Colonic mucosa (tissue), 4 donors: ENCODE data around the gene CRISP2. TPM values are rescaled to one million over a fixed set of nuclear protein-coding genes. Genes with fewer than 3 reads are reported as not detected.
"Not testable (repeated sequence)": the region's sequence is repeated elsewhere in the genome, so short reads cannot be mapped to it uniquely, and the experiment has no call there.

ENCODE experiments used
- DNase-seq: peaks from one replicate; pipeline ENCODE4 v3.0.0-alpha.2; 2020
- H3K27ac ChIP-seq: fragments of 200-600 bp; one replicate; pipeline ENCODE4 v1.8.0; 2021
- H3K27me3 ChIP-seq: fragments of 200-600 bp; one replicate; pipeline ENCODE4 v1.8.0; 2021
- H3K36me3 ChIP-seq: fragments of 200-600 bp; one replicate; pipeline ENCODE4 v1.8.0; 2021
- H3K4me1 ChIP-seq: fragments of 200-600 bp; one replicate; pipeline ENCODE4 v1.8.0; 2021; ENCODE audit warnings: mild to moderate bottlenecking
- H3K4me3 ChIP-seq: fragments of 200-600 bp; one replicate; pipeline ENCODE4 v1.8.0; 2021
- H3K9ac ChIP-seq, 2 donors: one replicate each; pipeline ENCODE4 v1.7.0; 2013; ENCODE audit warnings: control low read depth in 2 of 2, low read depth in 2 of 2, low read length in 2 of 2
- H3K9me3 ChIP-seq: fragments of 200-600 bp; one replicate; pipeline ENCODE4 v1.8.0; 2021
- CTCF ChIP-seq: fragments of 200-600 bp; IDR thresholded peaks from one replicate; pipeline ENCODE4 v1.8.0; 2022; ENCODE audit warnings: antibody characterized with exemption, mild to moderate bottlenecking
- intact Hi-C: fragments of 100-400 bp; cut with DNase I; formaldehyde crosslinking; loops from one replicate; pipeline ENCODE4 v1.14.1; 2022
- total RNA-seq, 2 donors: library from RNA; stranded (reverse); fragmentation: NEBNext Ultra II Directional in 1 of 2; extraction: Animal tissue kit (Norgen Biotek cat#: 25700) in 1 of 2; gene quantifications; one replicate each; pipeline ENCODE4 v1.2.1, GENCODE V29; 2021
- donor health status: healthy.
- donor health status: DM: no; HTN: no; CAD: no.
- donor health status: DM: no; HTN: no; CAD: no.

The CRISP2 gene
- total RNA-seq, 2 donors from 2014 or later, result not detected

- Histone ChIP-seq H3K36me3 (no peaks in the 10 kb centered on the region), H3K27ac (no peak overlapping the region), H3K9ac (no peak overlapping the region), H3K4me3 (no peak overlapping the region), H3K4me1 (no peaks in the 10 kb centered on the region), H3K27me3 (no peaks in the 10 kb centered on the region), H3K9me3 (no peaks in the 10 kb centered on the region)
- DNase-seq, result no peak
- intact Hi-C loops, result no loop called here
- no peak for TF ChIP-seq CTCF
These were observed 45.2 kb downstream of the CRISP2 start for GRCh38 chr6:49668083-49668511.

GRCh38 chr6:49666930-49667757, 46.2 kb downstream of the CRISP2 start:
- no peak for TF ChIP-seq CTCF

GRCh38 chr6:49666480-49666879, 46.9 kb downstream of the CRISP2 start:
- Histone ChIP-seq H3K27me3 (no peaks in the 10 kb centered on the region), H3K9ac (no peak overlapping the region), H3K9me3 (no peaks in the 10 kb centered on the region), H3K27ac (no peak overlapping the region), H3K4me3 (no peak overlapping the region), H3K4me1 (no peaks in the 10 kb centered on the region), H3K36me3 (no peaks in the 10 kb centered on the region)
- intact Hi-C loops, result no loop called here
- no peak for TF ChIP-seq CTCF
- no peak for DNase-seq

More at GRCh38 chr6:49666930-49667757, 46.2 kb downstream of the CRISP2 start:
- Histone ChIP-seq H3K27ac (no peak overlapping the region), H3K4me3 (no peak overlapping the region), H3K36me3 (no peaks in the 10 kb centered on the region), H3K27me3 (no peaks in the 10 kb centered on the region), H3K4me1 (no peaks in the 10 kb centered on the region), H3K9ac (no peak overlapping the region), H3K9me3 (no peaks in the 10 kb centered on the region)
- DNase-seq, result no peak
- intact Hi-C loops, result no loop called here

GRCh38 chr6:49664817-49665216, 48.5 kb downstream of the CRISP2 start:
- no peaks in the 10 kb centered on the region for H3K27me3 ChIP-seq
- H3K27ac ChIP-seq, result no peak overlapping the region
- no peaks in the 10 kb centered on the region for H3K9me3 ChIP-seq
- no peak overlapping the region for H3K4me3 ChIP-seq
- H3K9ac ChIP-seq, result no peak overlapping the region
- H3K4me1 ChIP-seq, result no peaks in the 10 kb centered on the region
- intact Hi-C loops, result no loop called here
- no peak for TF ChIP-seq CTCF
- no peak for DNase-seq
- no peaks in the 10 kb centered on the region for H3K36me3 ChIP-seq

- intact Hi-C loops, H3K9me3 ChIP-seq, H3K4me3 ChIP-seq, H3K27ac ChIP-seq, H3K36me3 ChIP-seq, H3K27me3 ChIP-seq, H3K4me1 ChIP-seq, H3K9ac ChIP-seq, DNase-seq: not testable (repeated sequence)
These were observed 49.3 kb downstream of the CRISP2 start for GRCh38 chr6:49664054-49664453.

- intact Hi-C loops, result no loop called here
- Histone ChIP-seq H3K4me1 (no peaks in the 10 kb centered on the region), H3K27me3 (no peaks in the 10 kb centered on the region), H3K9me3 (no peaks in the 10 kb centered on the region), H3K27ac (no peak overlapping the region), H3K36me3 (no peaks in the 10 kb centered on the region), H3K9ac (no peak overlapping the region), H3K4me3 (no peak overlapping the region)
- TF ChIP-seq CTCF, result no peak
- DNase-seq, result no peak
These were observed 50.5 kb downstream of the CRISP2 start for GRCh38 chr6:49662892-49663261.
